ENCODE measurements around the gene GAS2L2. TPM values are rescaled to one million over a fixed set of nuclear protein-coding genes. Genes with fewer than 3 reads are reported as not detected.

Gene GAS2L2
- total and polyA plus RNA-seq, 2 of the 8 experiments (the other 6 are each of a cell fraction or from before 2014, with no cell fraction given): 0.09 to 0.13 TPM

GRCh38 chr17:35725802-35726126, 27.3 kb downstream of the GAS2L2 start:
- TF ChIP-seq POLR2AphosphoS5 (IDR thresholded peaks at IDR 0.05; ENCODE audit: low read depth, low read length) (no peak), POLR2A (IDR thresholded peaks at IDR 0.05; ENCODE audit: control extremely low read depth in 1 of 2, low read depth in 2 of 2, low read length in 2 of 2) (no peak), EZH2 (IDR thresholded peaks at IDR 0.05; ENCODE audit: low read depth, low read length, severe bottlenecking) (no peak), ASH2L (IDR thresholded peaks at IDR 0.05; ENCODE audit: low read length) (no peak), CHD2 (IDR thresholded peaks at IDR 0.05; ENCODE audit: low read length) (no peak), YY1 (IDR thresholded peaks at IDR 0.05; ENCODE audit: low read depth, low read length) (no peak), NRF1 (IDR thresholded peaks at IDR 0.05; ENCODE audit: low read depth, low read length) (no peak), TEAD4 (IDR thresholded peaks at IDR 0.05; ENCODE audit: low read depth, low read length) (no peak)
- no peak overlapping the region for H3K9ac ChIP-seq (replicated peaks in 1 of 4; ENCODE audit: extremely low read depth in 1 of 4, low read depth in 3 of 4, low read length in 3 of 4)
- H3K23me2 ChIP-seq (ENCODE audit: low read depth, low read length): no peaks in the 10 kb centered on the region
- 97% methylated on average over 2 of the region's 2 CpGs; no CpG with 5 or more reads in 1 of the 2 experiments for WGBS, 2 experiments (ENCODE audit: extremely low coverage in 1 of 2, insufficient coverage in 1 of 2, insufficient read length in 1 of 2, insufficient replicate concordance in 2 of 2, low coverage in 1 of 2, low lambda C conversion rate in 2 of 2, missing lambda C conversion rate in 1 of 2)
- no peak overlapping the region for H3K14ac ChIP-seq (ENCODE audit: insufficient read length)
- no peak overlapping the region for H4K5ac ChIP-seq (ENCODE audit: insufficient read length, low read depth, low read length)
- no peak overlapping the region for H3K23ac ChIP-seq (ENCODE audit: insufficient read length)
- H4K91ac ChIP-seq (replicated peaks; ENCODE audit: insufficient read length, low read length): no peak overlapping the region
- POLR2A ChIA-PET (ENCODE audit: partially characterized antibody): interaction anchor here (1.6 kb wide), 1 partner anchor 21 kb away, joined by 4 read pairs; no protein-coding TSS in a partner anchor
- no peak overlapping the region for H3K56ac ChIP-seq (replicated peaks; ENCODE audit: insufficient read length, low read depth, low read length)
- CTCF ChIA-PET (ENCODE audit: partially characterized antibody): interaction anchor here (4.4 kb wide), 1 partner anchor 23 kb away, joined by 28 read pairs; no protein-coding TSS in a partner anchor
- H3K36me3 ChIP-seq (ENCODE audit: control insufficient read depth in 2 of 4, insufficient read depth in 4 of 4, low read length in 3 of 4): peaks cover 0 to 18% (median 10%) of the 10 kb centered on the region in 4 experiments; a peak in 7 of 8 replicates
- H3K79me2 ChIP-seq (ENCODE audit: control insufficient read depth in 1 of 2, insufficient read depth in 2 of 2, low read length in 2 of 2): no peaks in the 10 kb centered on the region
- peaks cover 0 to 5% of the 10 kb centered on the region in 2 experiments for H4K20me1 ChIP-seq (replicated peaks in 1 of 2; ENCODE audit: control insufficient read depth in 1 of 2, insufficient read depth in 2 of 2, low read length in 2 of 2)
- no peak overlapping the region for H2AK5ac ChIP-seq (ENCODE audit: low read depth, low read length)
- no peaks in the 10 kb centered on the region for H3K79me1 ChIP-seq (ENCODE audit: low read depth, low read length)
- H2BK20ac ChIP-seq (ENCODE audit: low read length): no peak overlapping the region
- H3K27ac ChIP-seq (ENCODE audit: low read depth, low read length): no peak overlapping the region
- no peak overlapping the region for H3K18ac ChIP-seq (ENCODE audit: extremely low read depth, low read length)
- H2AFZ ChIP-seq (ENCODE audit: low read length): no peak overlapping the region
- peaks cover 0 to 16% (median 5%) of the 10 kb centered on the region in 4 experiments; a peak in 3 of 7 replicates for H3K4me1 ChIP-seq (replicated peaks in 1 of 4; ENCODE audit: control insufficient read depth in 3 of 4, insufficient read depth in 4 of 4, low read length in 3 of 4)
- no peak overlapping the region for H3K4me3 ChIP-seq (ENCODE audit: extremely low read depth in 1 of 4, insufficient read depth in 2 of 4, low read depth in 3 of 4, low read length in 4 of 4)
- H4K8ac ChIP-seq (ENCODE audit: extremely low read depth, insufficient read depth, low read length): no peak overlapping the region
- H3K27me3 ChIP-seq (replicated peaks in 1 of 4; ENCODE audit: control insufficient read depth in 3 of 4, extremely low read depth in 1 of 4, insufficient read depth in 3 of 4, low read length in 3 of 4): peaks cover 0 to 2% (median 0%) of the 10 kb centered on the region in 4 experiments; a peak in 3 of 7 replicates
- H2BK120ac ChIP-seq (replicated peaks; ENCODE audit: low read depth, low read length): no peak overlapping the region
- H2BK12ac ChIP-seq (ENCODE audit: low read depth, low read length): no peak overlapping the region
- H2BK15ac ChIP-seq (ENCODE audit: low read length): no peak overlapping the region
- no peaks in the 10 kb centered on the region for H3K9me3 ChIP-seq (ENCODE audit: insufficient read depth in 2 of 2, low read depth in 1 of 2, low read length in 1 of 2)
- H2BK5ac ChIP-seq (ENCODE audit: low read depth, low read length): no peak overlapping the region
- FAIRE-seq: no peak
- H3K4me2 ChIP-seq (ENCODE audit: insufficient read depth in 1 of 2, low read depth in 2 of 2, low read length in 2 of 2): no peak overlapping the region
- no peak for DNase-seq (ENCODE audit: low read depth in 1 of 2, low spot score in 2 of 2)
- H3K4ac ChIP-seq (replicated peaks; ENCODE audit: insufficient read length, low read depth, low read length): no peak overlapping the region
